ENCODE measurements around the gene SCAMP4. TPM values are rescaled to one million over a fixed set of nuclear protein-coding genes. Genes with fewer than 3 reads are reported as not detected.

Gene SCAMP4
- polyA plus RNA-seq, 4 donors: 31.3 to 39.4 (median 36.0) TPM

DNA sequence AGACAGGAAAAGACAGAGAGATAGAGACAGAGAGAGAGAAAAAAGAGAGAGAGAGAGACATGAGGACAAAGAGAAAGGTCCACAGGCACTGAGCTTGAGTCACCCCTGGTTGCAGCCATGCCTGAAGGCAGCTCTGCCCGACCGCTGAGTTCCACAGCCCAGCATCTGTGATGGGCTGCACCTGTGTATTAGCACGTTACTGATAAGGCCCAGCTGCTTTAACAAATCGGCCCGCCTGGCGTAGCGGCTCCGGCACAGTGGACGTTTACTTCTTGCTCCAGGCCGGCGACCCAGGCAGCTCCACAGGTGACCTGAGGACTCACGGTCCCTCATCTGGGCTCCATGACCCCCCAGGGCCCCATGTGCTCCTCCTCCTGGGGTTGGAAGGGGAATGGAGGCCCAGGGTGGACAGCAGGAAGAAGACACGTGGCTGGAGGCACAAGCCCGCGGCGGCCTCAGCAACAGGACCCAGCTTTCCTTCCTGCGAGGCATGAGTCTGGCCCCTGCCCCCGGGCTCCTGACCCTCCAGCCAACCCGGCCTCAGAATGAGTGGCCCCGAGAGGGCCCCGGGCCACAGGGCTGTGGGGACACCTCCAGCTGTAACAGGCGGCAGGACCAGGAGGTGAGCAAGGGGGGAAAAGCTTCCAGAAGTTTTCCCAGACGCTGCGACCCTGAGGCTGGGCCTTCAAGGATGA, 31.9 kb downstream of the SCAMP4 start:
- WGBS, 3 donors: 87 to 91% (median 89%) methylated on average over 24 of the region's 24 CpGs
- peaks cover 0 to 8% (median 3%) of the 10 kb centered on the region in 3 donors for H3K4me1 ChIP-seq (ENCODE audit: control insufficient read depth in 3 of 3, insufficient read depth in 2 of 3, low read depth in 1 of 3, low read length in 2 of 3)
- DNase-seq (no peak), FAIRE-seq (no peak)
- H3K27ac ChIP-seq (ENCODE audit: low read depth in 1 of 3, low read length in 2 of 3): no peak overlapping the region
- H3K9me3 ChIP-seq (ENCODE audit: control insufficient read depth in 2 of 2, insufficient read depth in 1 of 2, low read depth in 1 of 2, low read length in 1 of 2): peaks cover 0 to 14% of the 10 kb centered on the region in 2 donors
- no peaks in the 10 kb centered on the region for H3K36me3 ChIP-seq (ENCODE audit: control insufficient read depth in 3 of 3, insufficient read depth in 2 of 3, low read depth in 1 of 3, low read length in 3 of 3)
- H3K4me3 ChIP-seq (ENCODE audit: low read depth in 1 of 3, low read length in 3 of 3): no peak overlapping the region
- no peaks in the 10 kb centered on the region for H3K27me3 ChIP-seq (ENCODE audit: control insufficient read depth in 3 of 3, insufficient read depth in 3 of 3, low read length in 3 of 3)

DNA sequence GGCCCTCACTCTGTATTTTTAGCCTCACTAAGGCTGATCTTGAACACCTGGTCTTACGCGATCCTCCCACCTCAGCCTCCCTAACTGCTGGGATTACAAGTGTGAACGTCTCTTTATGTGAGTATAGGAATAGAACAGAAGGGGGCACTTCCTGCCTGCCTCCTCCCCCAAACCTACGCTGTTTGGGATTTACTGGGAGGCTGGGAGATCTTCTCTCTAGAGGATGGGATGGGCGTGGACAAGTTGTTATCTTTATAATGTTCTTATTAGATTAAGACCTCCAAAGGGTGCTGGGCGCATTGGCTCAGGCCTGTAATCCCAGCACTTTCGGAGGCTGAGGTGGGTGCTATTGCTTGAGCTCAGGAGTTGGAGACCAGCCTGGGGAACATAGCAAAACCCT, 32.9 kb downstream of the SCAMP4 start:
- H3K9me3 ChIP-seq (ENCODE audit: control insufficient read depth in 2 of 2, insufficient read depth in 1 of 2, low read depth in 1 of 2, low read length in 1 of 2): peaks cover 0 to 10% of the 10 kb centered on the region in 2 donors
- H3K27me3 ChIP-seq (ENCODE audit: control insufficient read depth in 3 of 3, insufficient read depth in 3 of 3, low read length in 3 of 3): no peaks in the 10 kb centered on the region
- no peaks in the 10 kb centered on the region for H3K36me3 ChIP-seq (ENCODE audit: control insufficient read depth in 3 of 3, insufficient read depth in 2 of 3, low read depth in 1 of 3, low read length in 3 of 3)
- no peak overlapping the region for H3K4me3 ChIP-seq (ENCODE audit: low read depth in 1 of 3, low read length in 3 of 3)
- 72 to 83% (median 81%) methylated on average over 7 of the region's 7 CpGs for WGBS, 3 donors
- H3K4me1 ChIP-seq (ENCODE audit: control insufficient read depth in 3 of 3, insufficient read depth in 2 of 3, low read depth in 1 of 3, low read length in 2 of 3): peaks cover 0 to 15% (median 3%) of the 10 kb centered on the region in 3 donors
- H3K27ac ChIP-seq (ENCODE audit: low read depth in 1 of 3, low read length in 2 of 3): no peak overlapping the region
- no peak for FAIRE-seq
- no peak for DNase-seq

DNA sequence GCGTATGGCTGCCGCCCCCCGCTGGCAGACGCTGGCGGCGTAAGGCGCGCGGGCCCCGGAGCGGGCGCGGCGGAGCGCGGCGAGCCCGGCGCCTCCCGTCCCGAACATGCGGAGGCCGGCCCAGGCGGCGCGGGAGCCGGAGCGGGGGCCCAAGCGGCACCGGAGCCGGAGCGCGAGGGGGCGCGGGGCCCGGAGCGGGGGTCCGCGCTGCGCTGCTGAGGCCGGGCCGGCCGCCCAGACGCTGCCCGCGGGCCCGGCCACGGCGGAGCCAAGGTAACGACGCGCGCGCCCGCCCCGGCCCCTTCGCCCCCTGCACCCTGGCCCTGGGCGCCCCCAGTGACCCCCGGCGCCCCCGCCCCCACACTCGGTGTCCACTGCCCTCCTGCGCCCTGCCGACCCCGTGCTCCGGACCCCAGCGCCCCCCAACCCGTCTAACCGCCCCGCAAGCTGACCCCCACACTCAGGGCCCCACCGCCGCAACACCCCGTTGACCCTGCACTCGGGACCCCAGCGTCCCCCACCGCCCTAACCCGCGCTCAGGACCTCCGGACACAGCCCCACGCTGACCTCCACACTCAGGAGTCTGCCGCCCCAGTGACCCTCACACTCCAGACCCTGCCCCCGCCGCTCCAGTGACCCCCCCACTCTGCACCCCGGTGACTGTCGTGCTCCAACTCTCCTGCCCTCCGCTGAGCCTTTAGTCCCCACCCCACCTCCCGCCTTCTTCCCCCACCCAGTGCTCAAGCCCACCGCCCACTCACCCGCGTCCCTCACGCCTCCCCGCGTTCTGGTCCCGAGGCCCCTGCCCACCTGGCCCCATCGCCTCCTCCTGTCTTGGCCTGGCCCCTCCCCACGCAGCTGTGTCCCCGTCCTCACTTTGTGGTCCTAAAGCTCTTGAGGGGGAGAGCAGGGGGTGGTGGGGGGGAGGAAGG, 36.2 kb downstream of the SCAMP4 start, which contains the start of gene CSNK1G2:
TSS of gene CSNK1G2 (plus strand) at position 27 of the 932 bp plus-strand sequence. CDS start 28,601 bp downstream, outside the sequence.
- 0 to 1% (median 1%) methylated on average over 31 to 97 of the region's 97 CpGs for WGBS, 3 donors
- H3K4me1 ChIP-seq (ENCODE audit: control insufficient read depth in 3 of 3, insufficient read depth in 2 of 3, low read depth in 1 of 3, low read length in 2 of 3): peaks cover 0 to 22% (median 3%) of the 10 kb centered on the region in 3 donors
- FAIRE-seq: no peak

DNA sequence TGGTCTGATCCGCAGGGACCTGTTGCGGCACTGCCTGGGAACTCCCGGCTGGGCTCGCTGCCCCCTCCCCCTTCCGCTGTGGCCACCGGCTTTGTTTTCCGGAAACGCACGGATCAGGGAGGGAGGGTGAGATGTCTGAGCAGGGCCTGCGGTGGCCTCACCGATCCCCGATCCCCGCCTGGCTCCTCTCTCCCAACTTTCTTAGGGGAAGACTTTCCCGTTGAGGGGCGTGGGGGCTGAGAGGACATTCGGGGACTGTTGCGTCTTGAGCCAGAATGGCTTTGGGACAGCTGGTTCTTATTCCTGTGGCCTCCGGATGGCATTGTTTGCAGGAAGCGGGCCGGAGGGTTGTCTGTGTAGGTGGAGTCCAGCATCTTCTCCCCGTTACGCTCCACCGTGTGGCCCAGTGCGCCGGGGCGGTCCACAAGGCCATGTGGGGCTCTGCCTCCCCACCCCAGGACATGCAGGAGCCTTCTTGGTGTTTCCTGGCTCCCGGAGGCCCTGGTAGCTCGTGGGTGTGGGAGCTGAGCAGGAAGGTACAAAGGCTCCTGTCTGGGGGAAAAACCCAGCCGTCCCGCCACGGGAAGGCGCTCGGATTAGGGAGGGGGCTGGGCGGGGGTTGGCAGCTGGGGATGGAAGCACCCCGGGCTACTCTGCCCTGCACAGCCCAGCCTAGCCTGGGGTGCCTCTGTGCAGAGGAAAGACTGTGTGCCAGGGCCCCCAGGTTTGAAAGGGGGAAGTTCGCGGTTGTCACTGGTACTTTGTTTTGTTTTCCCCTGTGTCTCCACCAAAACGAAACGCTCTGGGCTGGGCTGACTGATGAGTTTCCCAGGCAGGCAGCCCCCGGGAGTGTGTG, 37.1 kb downstream of the SCAMP4 start:
- peaks cover 0 to 22% (median 3%) of the 10 kb centered on the region in 3 donors for H3K4me1 ChIP-seq (ENCODE audit: control insufficient read depth in 3 of 3, insufficient read depth in 2 of 3, low read depth in 1 of 3, low read length in 2 of 3)
- peaks cover 0 to 15% (median 0%) of the 10 kb centered on the region in 3 donors for H3K36me3 ChIP-seq (ENCODE audit: control insufficient read depth in 3 of 3, insufficient read depth in 2 of 3, low read depth in 1 of 3, low read length in 3 of 3)
- peak overlapping the region; percentile 85 to 97 (median 93) for H3K4me3 ChIP-seq (ENCODE audit: low read depth in 1 of 3, low read length in 3 of 3)
- no peaks in the 10 kb centered on the region for H3K27me3 ChIP-seq (ENCODE audit: control insufficient read depth in 3 of 3, insufficient read depth in 3 of 3, low read length in 3 of 3)
- WGBS, 3 donors: 0 to 1% (median 1%) methylated on average over 33 to 40 of the region's 40 CpGs
- DNase-seq (peak; percentile 71 to 88), FAIRE-seq (no peak)
- H3K27ac ChIP-seq (ENCODE audit: low read depth in 1 of 3, low read length in 2 of 3): peak overlapping the region; percentile 74 to 92 (median 81)
- H3K9me3 ChIP-seq (ENCODE audit: control insufficient read depth in 2 of 2, insufficient read depth in 1 of 2, low read depth in 1 of 2, low read length in 1 of 2): no peaks in the 10 kb centered on the region

More for the DNA sequence above, 36.2 kb downstream of the SCAMP4 start, which contains the start of gene CSNK1G2:
- peak within 1 kb of the TSS; percentile 85 to 97 (median 93) for H3K4me3 ChIP-seq (ENCODE audit: low read depth in 1 of 3, low read length in 3 of 3)
- peaks cover 0 to 9% (median 0%) of the 10 kb centered on the region in 3 donors for H3K36me3 ChIP-seq (ENCODE audit: control insufficient read depth in 3 of 3, insufficient read depth in 2 of 3, low read depth in 1 of 3, low read length in 3 of 3)
- H3K9me3 ChIP-seq (ENCODE audit: control insufficient read depth in 2 of 2, insufficient read depth in 1 of 2, low read depth in 1 of 2, low read length in 1 of 2): no peaks in the 10 kb centered on the region
- peak within 1 kb of the TSS; percentile 88 to 98 (median 91) for H3K27ac ChIP-seq (ENCODE audit: low read depth in 1 of 3, low read length in 2 of 3)
- DNase-seq: no peak
- no peaks in the 10 kb centered on the region for H3K27me3 ChIP-seq (ENCODE audit: control insufficient read depth in 3 of 3, insufficient read depth in 3 of 3, low read length in 3 of 3)

DNA sequence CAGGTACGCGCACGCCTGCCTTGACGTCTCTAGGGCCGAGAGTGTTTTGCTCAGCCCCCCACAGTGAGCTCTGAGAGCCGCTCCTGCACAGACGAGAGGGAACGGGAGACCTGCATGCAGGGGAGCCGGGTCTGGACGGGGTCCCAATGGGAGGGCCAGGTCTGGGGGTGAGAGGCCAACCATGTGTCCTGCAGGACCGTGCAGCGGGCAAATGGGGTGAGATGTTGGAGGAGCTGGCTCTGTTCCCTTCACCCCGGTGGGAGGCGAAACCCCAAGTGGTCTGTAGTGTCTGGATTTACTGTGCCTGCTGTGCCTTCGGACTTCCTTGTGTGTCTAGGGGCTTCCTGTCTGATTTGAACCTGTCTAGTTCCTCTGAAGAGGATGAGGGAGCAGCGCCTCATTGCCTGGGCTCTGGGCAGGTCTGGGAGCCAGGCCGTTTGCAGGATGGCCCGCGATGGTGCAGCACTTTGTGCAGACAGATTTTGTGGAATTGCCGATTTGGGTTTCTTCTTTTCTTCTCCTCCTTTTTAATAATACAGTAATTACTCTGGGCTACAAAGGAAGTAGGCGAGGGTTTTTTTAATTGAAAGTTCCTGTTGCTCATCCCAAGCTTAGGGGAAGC, 37.8 kb downstream of the SCAMP4 start:
- H3K36me3 ChIP-seq (ENCODE audit: control insufficient read depth in 3 of 3, insufficient read depth in 2 of 3, low read depth in 1 of 3, low read length in 3 of 3): peaks cover 0 to 16% (median 0%) of the 10 kb centered on the region in 3 donors
- H3K4me1 ChIP-seq (ENCODE audit: control insufficient read depth in 3 of 3, insufficient read depth in 2 of 3, low read depth in 1 of 3, low read length in 2 of 3): peaks cover 0 to 22% (median 3%) of the 10 kb centered on the region in 3 donors
- 27 to 44% (median 32%) methylated on average over 16 to 21 of the region's 21 CpGs for WGBS, 3 donors
- FAIRE-seq: no peak
- H3K27ac ChIP-seq (ENCODE audit: low read depth in 1 of 3, low read length in 2 of 3): peak overlapping the region; percentile 8 to 92 (median 74)
- no peaks in the 10 kb centered on the region for H3K9me3 ChIP-seq (ENCODE audit: control insufficient read depth in 2 of 2, insufficient read depth in 1 of 2, low read depth in 1 of 2, low read length in 1 of 2)
- H3K27me3 ChIP-seq (ENCODE audit: control insufficient read depth in 3 of 3, insufficient read depth in 3 of 3, low read length in 3 of 3): no peaks in the 10 kb centered on the region
- H3K4me3 ChIP-seq (ENCODE audit: low read depth in 1 of 3, low read length in 3 of 3): peak overlapping the region; percentile 85 to 97 (median 93)
- no peak for DNase-seq

DNA sequence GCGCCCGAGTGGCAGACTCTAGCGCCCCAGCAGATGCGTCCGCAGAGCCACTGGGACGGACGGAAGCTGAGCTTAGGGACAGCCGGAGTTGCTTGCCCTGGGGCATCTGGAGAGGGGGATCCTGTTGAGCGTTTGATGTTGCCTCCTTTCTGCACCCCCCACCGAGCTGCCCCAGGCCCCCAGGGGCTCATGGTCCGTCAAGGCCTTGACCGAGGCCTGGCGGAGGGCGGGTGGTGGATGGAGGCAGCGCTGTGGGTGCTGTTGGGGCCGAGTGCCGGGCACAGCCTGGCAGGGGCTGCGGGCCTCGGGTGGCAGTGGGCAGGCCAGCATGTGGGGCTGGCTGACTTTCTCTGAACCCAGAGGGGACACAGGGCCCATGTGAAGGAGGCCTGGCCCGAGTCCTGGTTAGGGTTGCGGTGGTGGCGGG, 38.5 kb downstream of the SCAMP4 start:
- H3K27ac ChIP-seq (ENCODE audit: low read depth in 1 of 3, low read length in 2 of 3): no peak overlapping the region
- H3K27me3 ChIP-seq (ENCODE audit: control insufficient read depth in 3 of 3, insufficient read depth in 3 of 3, low read length in 3 of 3): no peaks in the 10 kb centered on the region
- DNase-seq: no peak
- peaks cover 0 to 18% (median 0%) of the 10 kb centered on the region in 3 donors for H3K36me3 ChIP-seq (ENCODE audit: control insufficient read depth in 3 of 3, insufficient read depth in 2 of 3, low read depth in 1 of 3, low read length in 3 of 3)
- no peak overlapping the region for H3K4me3 ChIP-seq (ENCODE audit: low read depth in 1 of 3, low read length in 3 of 3)
- FAIRE-seq: no peak
- H3K9me3 ChIP-seq (ENCODE audit: control insufficient read depth in 2 of 2, insufficient read depth in 1 of 2, low read depth in 1 of 2, low read length in 1 of 2): no peaks in the 10 kb centered on the region
- WGBS, 3 donors: 85 to 97% (median 91%) methylated on average over 15 to 22 of the region's 22 CpGs
- H3K4me1 ChIP-seq (ENCODE audit: control insufficient read depth in 3 of 3, insufficient read depth in 2 of 3, low read depth in 1 of 3, low read length in 2 of 3): peaks cover 0 to 22% (median 3%) of the 10 kb centered on the region in 3 donors

DNA sequence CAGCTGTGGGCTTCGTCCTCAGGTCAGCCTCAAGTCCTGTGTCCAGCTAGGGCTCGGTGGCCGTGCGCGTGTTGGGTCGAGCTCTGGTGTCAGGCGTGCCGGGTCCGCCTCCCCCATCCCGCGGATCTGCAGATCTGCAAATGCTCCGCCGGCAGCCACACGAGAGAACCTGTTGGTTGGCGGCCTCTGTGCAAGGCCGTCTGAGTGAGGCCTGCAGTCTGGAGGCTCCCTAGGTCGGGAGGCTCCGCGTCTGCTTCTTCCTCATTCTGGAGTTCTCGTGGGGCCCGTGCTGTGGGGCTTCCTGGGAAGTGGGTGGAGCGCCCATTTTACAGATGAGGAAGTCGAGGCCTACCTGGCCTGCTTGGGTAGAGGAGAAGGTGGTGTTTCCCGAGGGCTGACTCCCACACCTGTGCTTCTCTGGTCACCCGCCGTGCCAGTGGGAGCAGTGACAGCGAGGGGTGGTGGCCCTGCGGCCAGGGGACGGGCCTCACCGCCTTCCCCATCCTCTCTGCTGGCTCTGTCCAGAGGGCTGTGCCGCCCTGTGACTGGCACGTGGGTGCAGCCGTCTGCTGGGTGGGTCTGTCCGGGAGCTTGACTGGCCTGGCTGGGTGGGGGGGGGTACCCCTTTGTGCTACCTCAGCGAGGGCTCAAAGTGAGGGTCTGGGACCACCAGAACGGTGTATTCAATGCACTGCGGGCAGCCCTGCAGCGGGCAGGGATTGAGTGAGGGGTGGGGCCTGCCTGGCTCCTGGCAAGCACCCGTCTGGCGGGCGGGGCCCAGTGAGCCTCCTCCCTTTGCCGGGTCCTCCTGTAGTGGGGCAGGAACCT, 39.1 kb downstream of the SCAMP4 start:
- Histone ChIP-seq H3K27me3 (ENCODE audit: control insufficient read depth in 3 of 3, insufficient read depth in 3 of 3, low read length in 3 of 3) (no peaks in the 10 kb centered on the region), H3K36me3 (ENCODE audit: control insufficient read depth in 3 of 3, insufficient read depth in 2 of 3, low read depth in 1 of 3, low read length in 3 of 3) (peaks cover 0 to 25% (median 0%) of the 10 kb centered on the region in 3 donors), H3K4me3 (ENCODE audit: low read depth in 1 of 3, low read length in 3 of 3) (no peak overlapping the region), H3K27ac (ENCODE audit: low read depth in 1 of 3, low read length in 2 of 3) (no peak overlapping the region), H3K4me1 (ENCODE audit: control insufficient read depth in 3 of 3, insufficient read depth in 2 of 3, low read depth in 1 of 3, low read length in 2 of 3) (peaks cover 0 to 22% (median 2%) of the 10 kb centered on the region in 3 donors), H3K9me3 (ENCODE audit: control insufficient read depth in 2 of 2, insufficient read depth in 1 of 2, low read depth in 1 of 2, low read length in 1 of 2) (no peaks in the 10 kb centered on the region)
- DNase-seq (no peak), FAIRE-seq (no peak)
- 76 to 81% (median 80%) methylated on average over 38 to 42 of the region's 42 CpGs for WGBS, 3 donors
